Subcutaneous abdominal adipose tissue (tissue), 5 donors: ENCODE results near the gene MAPK12.
"Not testable (repeated sequence)": the region's sequence is repeated elsewhere in the genome, so short reads cannot be mapped to it uniquely, and the experiment has no call there.

ENCODE experiments used
- H3K27ac ChIP-seq: one replicate; pipeline ENCODE4 v1.7.0; 2013; ENCODE audit warnings: low read depth, mild to moderate bottlenecking, inconsistent platforms, low read length, moderate library complexity
- H3K27me3 ChIP-seq, 5 donors: one replicate each; pipeline ENCODE4 v1.7.0; 2013; ENCODE audit warnings: low read length in 5 of 5, inconsistent platforms in 1 of 5; ENCODE audit not compliant: control insufficient read depth in 5 of 5, insufficient read depth in 4 of 5
- H3K36me3 ChIP-seq, 5 donors: one replicate each; pipeline ENCODE4 v1.7.0; 2013; ENCODE audit warnings: low read length in 5 of 5; ENCODE audit not compliant: control insufficient read depth in 5 of 5, insufficient read depth in 5 of 5
- H3K4me1 ChIP-seq, 5 donors: one replicate each; pipeline ENCODE4 v1.7.0; 2013; ENCODE audit warnings: low read length in 5 of 5, mild to moderate bottlenecking in 3 of 5, moderate library complexity in 1 of 5; ENCODE audit not compliant: control insufficient read depth in 5 of 5, insufficient read depth in 5 of 5
- H3K4me3 ChIP-seq, 5 donors: one replicate each; pipeline ENCODE4 v1.7.0; 2013; ENCODE audit warnings: low read length in 5 of 5, low read depth in 1 of 5
- H3K9ac ChIP-seq, 5 donors: one replicate each; pipeline ENCODE4 v1.7.0; 2013; ENCODE audit warnings: low read length in 5 of 5, mild to moderate bottlenecking in 4 of 5, moderate library complexity in 3 of 5
- H3K9me3 ChIP-seq, 5 donors: one replicate each; pipeline ENCODE4 v1.7.0; 2013; ENCODE audit warnings: low read length in 5 of 5; ENCODE audit not compliant: control insufficient read depth in 5 of 5
- donor health status: healthy.
- donor health status: healthy.
- donor health status: healthy.
- donor health status: healthy.
- donor health status: healthy.

MAPK12 gene

DNA sequence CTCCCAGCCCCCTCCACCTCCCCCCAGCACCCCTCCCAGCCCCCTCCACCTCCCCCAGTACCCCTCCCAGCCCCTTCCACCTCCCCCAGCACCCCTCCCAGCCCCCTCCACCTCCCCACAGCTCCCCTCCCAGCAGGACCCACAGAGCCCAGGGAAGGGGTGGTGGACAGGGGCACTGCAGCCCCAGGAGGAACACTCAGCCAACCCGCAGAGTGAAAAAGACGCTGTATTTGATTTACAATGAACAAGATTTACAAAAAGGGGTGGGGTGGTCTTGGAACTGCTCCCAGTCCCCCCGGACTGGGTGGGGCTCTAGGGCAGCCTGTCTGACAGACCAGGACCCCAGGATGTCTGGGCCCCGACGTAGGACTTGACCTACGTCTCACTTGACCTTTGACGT, 13.3 kb upstream of the MAPK12 start:
- H3K4me3 ChIP-seq: no peak overlapping the region
- H3K4me1 ChIP-seq: peaks cover 0 to 27% (median 19%) of the 10 kb centered on the region in 5 donors
- H3K9me3 ChIP-seq: no peaks in the 10 kb centered on the region
- H3K27me3 ChIP-seq: no peaks in the 10 kb centered on the region
- no peak overlapping the region for H3K9ac ChIP-seq
- peaks cover 0 to 49% (median 44%) of the 10 kb centered on the region in 5 donors for H3K36me3 ChIP-seq
- no peak overlapping the region for H3K27ac ChIP-seq

DNA sequence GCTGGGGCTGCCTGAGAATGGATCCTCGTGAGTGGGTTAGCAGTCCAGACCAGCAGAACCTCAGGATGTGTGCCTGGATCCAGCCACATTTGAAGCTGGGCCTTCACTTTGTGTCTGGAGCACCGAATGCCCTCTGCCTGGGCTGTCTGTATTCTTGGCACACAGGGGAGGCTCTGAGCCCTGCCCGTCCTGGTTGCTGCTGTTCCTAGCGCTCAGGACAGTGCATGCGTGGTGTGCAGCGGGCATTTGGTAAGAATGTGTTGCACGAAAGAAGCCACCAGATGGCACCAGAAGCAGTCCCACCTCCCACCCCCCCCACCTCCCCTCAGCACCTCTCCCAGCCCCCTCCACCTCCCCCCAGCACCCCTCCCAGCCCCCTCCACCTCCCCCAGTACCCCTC, 12.8 kb upstream of the MAPK12 start:
- no peaks in the 10 kb centered on the region for H3K9me3 ChIP-seq
- H3K4me1 ChIP-seq: peaks cover 0 to 32% (median 24%) of the 10 kb centered on the region in 5 donors
- peaks cover 0 to 45% (median 40%) of the 10 kb centered on the region in 5 donors for H3K36me3 ChIP-seq
- no peaks in the 10 kb centered on the region for H3K27me3 ChIP-seq
- no peak overlapping the region for H3K27ac ChIP-seq
- no peak overlapping the region for H3K4me3 ChIP-seq
- H3K9ac ChIP-seq: no peak overlapping the region

DNA sequence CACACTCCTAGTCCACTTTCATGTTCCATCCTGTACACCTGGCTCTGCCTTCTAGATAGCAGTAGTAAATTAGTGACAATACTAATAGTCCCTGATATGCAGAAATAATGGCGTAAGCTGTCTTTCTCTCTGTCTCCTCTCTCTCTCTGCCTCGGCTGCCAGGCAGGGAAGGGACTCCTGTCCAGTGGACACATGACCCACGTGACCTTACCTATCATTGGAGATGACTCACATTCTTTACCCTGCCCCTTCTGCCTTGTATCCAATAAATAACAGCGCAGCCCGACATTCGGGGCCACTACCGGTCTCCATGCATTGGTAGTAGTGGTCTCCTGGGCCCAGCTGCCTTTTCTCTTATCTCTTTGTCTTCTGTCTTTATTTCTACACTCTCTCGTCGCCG, 12.3 kb upstream of the MAPK12 start:
- Histone ChIP-seq H3K4me1 (peaks cover 0 to 37% (median 29%) of the 10 kb centered on the region in 5 donors), H3K36me3 (peaks cover 0 to 40% (median 34%) of the 10 kb centered on the region in 5 donors)

GRCh38 chr22:50273352-50273751, 11.9 kb upstream of the MAPK12 start:
- H3K36me3 ChIP-seq: peaks cover 0 to 35% (median 30%) of the 10 kb centered on the region in 5 donors
- H3K27ac ChIP-seq, H3K4me3 ChIP-seq, H3K9me3 ChIP-seq, H3K9ac ChIP-seq, H3K27me3 ChIP-seq: not testable (repeated sequence)
- peaks cover 0 to 41% (median 33%) of the 10 kb centered on the region in 5 donors for H3K4me1 ChIP-seq

More for the DNA sequence above, 12.3 kb upstream of the MAPK12 start:
- H3K4me3 ChIP-seq, H3K9ac ChIP-seq, H3K27ac ChIP-seq, H3K9me3 ChIP-seq, H3K27me3 ChIP-seq: not testable (repeated sequence)

DNA sequence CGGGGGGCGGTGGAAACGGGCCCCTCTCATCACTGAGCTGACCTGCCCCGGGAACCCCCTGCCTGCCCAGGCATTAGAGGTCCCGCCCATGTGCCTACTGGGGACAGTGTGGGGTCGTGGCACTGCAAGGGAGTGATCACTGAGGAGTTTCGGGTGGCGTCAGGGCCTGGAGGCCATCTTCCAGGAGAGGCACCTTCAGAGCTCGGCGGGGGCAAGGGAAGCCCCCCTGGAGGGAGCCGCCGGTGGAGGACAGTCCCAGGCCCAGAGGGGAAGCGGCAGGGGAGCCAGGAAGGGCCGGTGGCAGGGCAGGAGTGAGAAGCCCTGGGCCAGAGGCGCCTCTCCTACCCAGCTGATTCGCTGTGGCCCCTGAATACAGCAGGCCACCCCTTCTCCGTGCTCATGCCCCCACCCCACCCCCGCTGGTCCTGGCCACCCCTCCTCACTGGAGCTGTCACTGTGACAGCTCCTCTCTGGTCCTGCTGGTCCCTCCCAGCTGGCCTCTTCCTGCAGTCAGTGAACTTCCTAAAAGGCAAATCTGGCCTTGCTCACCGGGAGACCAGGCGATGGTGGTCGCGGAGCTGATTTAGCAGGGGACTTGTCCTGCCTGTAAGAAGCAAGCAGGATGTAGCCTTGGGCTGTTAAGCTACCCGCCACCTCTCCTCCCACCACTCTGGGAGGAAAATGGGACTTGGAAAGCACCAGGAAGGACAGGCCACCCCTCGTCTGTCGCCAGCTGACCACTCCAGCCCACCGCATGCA, 10.7 kb upstream of the MAPK12 start:
- Histone ChIP-seq H3K9ac (no peak overlapping the region), H3K36me3 (peaks cover 0 to 24% (median 19%) of the 10 kb centered on the region in 5 donors), H3K27me3 (no peaks in the 10 kb centered on the region), H3K4me3 (no peak overlapping the region), H3K27ac (no peak overlapping the region), H3K9me3 (no peaks in the 10 kb centered on the region), H3K4me1 (peaks cover 0 to 50% (median 43%) of the 10 kb centered on the region in 5 donors)

- Histone ChIP-seq H3K4me1 (peaks cover 0 to 54% (median 47%) of the 10 kb centered on the region in 5 donors), H3K9ac (peak overlapping the region in 1 of 5 donors; percentile 35), H3K4me3 (peak overlapping the region in 4 of 5 donors; percentile 45 to 69 (median 64)), H3K9me3 (no peaks in the 10 kb centered on the region), H3K27me3 (peaks cover 0 to 5% (median 0%) of the 10 kb centered on the region in 5 donors), H3K36me3 (peaks cover 0 to 23% (median 20%) of the 10 kb centered on the region in 5 donors), H3K27ac (no peak overlapping the region)
Observed at GRCh38 chr22:50271519-50271970, 10.1 kb upstream of the MAPK12 start.

DNA sequence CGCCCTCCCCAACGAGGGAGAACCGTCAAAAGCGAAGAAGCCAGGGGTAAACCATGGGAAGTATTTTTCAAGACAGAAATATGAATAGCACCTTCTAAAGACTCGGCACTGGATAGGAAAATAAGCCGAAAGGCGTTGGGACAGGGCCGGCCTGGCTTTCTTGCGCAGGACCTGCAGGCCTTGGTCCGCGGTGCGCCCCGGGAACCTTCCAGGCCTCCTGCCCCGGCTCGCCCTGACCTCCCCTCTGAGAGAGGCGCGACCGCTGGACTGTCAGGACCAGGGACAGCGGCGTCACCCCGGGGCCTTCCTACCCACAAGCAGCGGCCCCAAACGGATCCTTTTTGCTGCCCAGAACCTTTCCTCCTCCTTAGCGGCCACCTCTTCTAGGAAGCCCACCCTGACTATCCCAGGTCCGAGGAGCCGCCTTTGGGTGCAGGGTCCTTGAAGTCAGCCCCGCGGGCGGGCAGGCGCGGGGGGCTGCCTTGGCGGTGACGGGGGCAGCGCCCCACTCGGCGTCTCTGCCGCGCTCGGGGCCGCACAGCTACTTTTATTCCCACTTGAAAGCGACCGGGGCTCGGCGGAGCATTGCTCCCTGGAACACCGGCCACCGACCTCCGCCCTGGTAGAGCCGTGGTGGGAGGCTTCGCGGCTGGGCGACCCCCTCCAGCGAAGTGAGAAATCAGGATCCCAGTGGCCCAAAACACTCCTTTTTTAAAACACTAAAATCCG, 9.3 kb upstream of the MAPK12 start:
- Histone ChIP-seq H3K27me3 (peaks cover 0 to 9% (median 0%) of the 10 kb centered on the region in 5 donors), H3K36me3 (peaks cover 0 to 18% (median 14%) of the 10 kb centered on the region in 5 donors), H3K4me3 (peak overlapping the region in 4 of 5 donors; percentile 45 to 69 (median 64)), H3K9ac (peak overlapping the region in 4 of 5 donors; percentile 20 to 59 (median 41)), H3K4me1 (peaks cover 0 to 54% (median 47%) of the 10 kb centered on the region in 5 donors), H3K27ac (peak overlapping the region; percentile 46), H3K9me3 (no peaks in the 10 kb centered on the region)

GRCh38 chr22:50269970-50270665, 8.6 kb upstream of the MAPK12 start, which contains the start of gene MAPK11:
MAPK11 (minus strand) TSS chr22:50270380; CDS start chr22:50270292, 88 bp downstream.
- Histone ChIP-seq H3K27ac (peak within 1 kb of the TSS; percentile 67), H3K4me1 (peaks cover 0 to 54% (median 47%) of the 10 kb centered on the region in 5 donors), H3K36me3 (peaks cover 0 to 13% (median 9%) of the 10 kb centered on the region in 5 donors), H3K9me3 (no peaks in the 10 kb centered on the region), H3K9ac (peak within 1 kb of the TSS in 4 of 5 donors; percentile 20 to 72 (median 65)), H3K27me3 (peaks cover 0 to 9% (median 0%) of the 10 kb centered on the region in 5 donors), H3K4me3 (peak within 1 kb of the TSS in 4 of 5 donors; percentile 45 to 69 (median 64))

- H3K27ac ChIP-seq: peak overlapping the region; percentile 67
- H3K9ac ChIP-seq: peak overlapping the region in 3 of 5 donors; percentile 40 to 72 (median 71)
- H3K4me1 ChIP-seq: peaks cover 0 to 54% (median 47%) of the 10 kb centered on the region in 5 donors
- H3K27me3 ChIP-seq: peaks cover 0 to 9% (median 0%) of the 10 kb centered on the region in 5 donors
- no peaks in the 10 kb centered on the region for H3K9me3 ChIP-seq
- H3K36me3 ChIP-seq: peaks cover 0 to 16% (median 5%) of the 10 kb centered on the region in 5 donors
- peak overlapping the region in 3 of 5 donors; percentile 47 to 69 (median 55) for H3K4me3 ChIP-seq
Observed at GRCh38 chr22:50269573-50269969, 8.1 kb upstream of the MAPK12 start.
